B cell (primary cell): ENCODE measurements around the gene CAV2. TPM values are rescaled to one million over a fixed set of nuclear protein-coding genes. Genes with fewer than 3 reads are reported as not detected.

Experiments
- ATAC-seq: fragments of 200-7000 bp; cut with Tn5 transposase; one replicate; pipeline ENCODE4 v1.10.0; 2021; ENCODE audit warnings: low read depth, mild to moderate bottlenecking, moderate number of reproducible peaks, moderate library complexity
- CTCF ChIA-PET: fragments of 350-600 bp; sonication (Branson Sonifier 250); formaldehyde crosslinking; loops from one replicate; lab custom pipeline; 2021; ENCODE audit warnings: antibody characterized with exemption, inconsistent platforms; lab: Charles Lee
- POLR2A ChIA-PET: fragments of 350-600 bp; sonication (Branson Sonifier 250); formaldehyde crosslinking; loops from one replicate; lab custom pipeline; 2021; ENCODE audit warnings: antibody characterized with exemption; lab: Charles Lee
- DNase-seq: peaks from one replicate; pipeline ENCODE4 v3.0.0; 2013
- H2AFZ ChIP-seq: 2 replicates; pipeline ENCODE4 v1.6.1; 2012; ENCODE audit warnings: mild to moderate bottlenecking, low read depth, low read length; ENCODE audit not compliant: insufficient read depth, poor library complexity, severe bottlenecking
- H3K27ac ChIP-seq, 2 donors: 1 replicate in 1 of 2; 2 replicates in 1 of 2; pipeline ENCODE4 v1.5.1; 2012 to 2013; ENCODE audit warnings: low read length in 2 of 2, mild to moderate bottlenecking in 2 of 2, moderate library complexity in 1 of 2
- H3K27me3 ChIP-seq, 4 experiments: fragments of 200-600 bp in 1 of 4; sonication (generic) in 1 of 4; replicated peaks in 1 of 4; 1 replicate in 2 of 4; 2 replicates in 2 of 4; pipeline versions ENCODE4 v1.6.1 to v1.7.0; 2013 to 2016; ENCODE audit warnings: low read length in 3 of 4, mild to moderate bottlenecking in 2 of 4, mixed read lengths in 1 of 4, moderate library complexity in 1 of 4; ENCODE audit not compliant: insufficient read depth in 4 of 4, control insufficient read depth in 3 of 4; ENCODE audit errors: control extremely low read depth in 1 of 4
- H3K36me3 ChIP-seq, 2 experiments: replicated peaks in 1 of 2; 1 replicate in 1 of 2; 2 replicates in 1 of 2; pipeline versions ENCODE4 v1.6.1 to v1.7.1; 2013; ENCODE audit warnings: low read length in 1 of 2; ENCODE audit not compliant: insufficient read depth in 2 of 2, control insufficient read depth in 1 of 2; ENCODE audit errors: control extremely low read depth in 1 of 2, extremely low read depth in 1 of 2
- H3K4me1 ChIP-seq, 2 donors: fragments of 200-600 bp in 1 of 2; sonication (generic) in 1 of 2; 1 replicate in 1 of 2; 2 replicates in 1 of 2; pipeline versions ENCODE4 v1.5.1 to v1.6.1; 2013 to 2017; ENCODE audit warnings: low read length in 2 of 2; ENCODE audit not compliant: control insufficient read depth in 2 of 2, insufficient read depth in 2 of 2
- H3K4me2 ChIP-seq: replicated peaks from 2 replicates; pipeline ENCODE3; 2012; ENCODE audit warnings: mild to moderate bottlenecking, low read depth, low read length; ENCODE audit not compliant: poor library complexity, severe bottlenecking
- H3K4me3 ChIP-seq, 5 experiments: fragments of 200-600 bp in 1 of 5; sonication (generic) in 1 of 5; 1 replicate in 3 of 5; 2 replicates in 2 of 5; pipeline versions ENCODE4 v1.5.1 to v1.7.0; 2011 to 2016; ENCODE audit warnings: low read length in 4 of 5, mild to moderate bottlenecking in 4 of 5, low read depth in 2 of 5, control low read depth in 1 of 5, moderate library complexity in 1 of 5; ENCODE audit not compliant: insufficient read depth in 1 of 5; ENCODE audit errors: control extremely low read depth in 1 of 5, extremely low read depth in 1 of 5
- H3K79me2 ChIP-seq: fragments of 200-600 bp; sonication (generic); one replicate; pipeline ENCODE4 v1.6.0; 2016; ENCODE audit warnings: low read length; ENCODE audit not compliant: control insufficient read depth, insufficient read depth
- H3K9ac ChIP-seq: fragments of 200-600 bp; sonication (generic); 2 replicates; pipeline ENCODE4 v1.6.1; 2017; ENCODE audit warnings: mild to moderate bottlenecking, low read length, moderate library complexity
- H3K9me3 ChIP-seq, 3 donors: one replicate each; pipeline versions ENCODE4 v1.6.1 to v1.7.1; 2013; ENCODE audit warnings: low read length in 2 of 3; ENCODE audit not compliant: control insufficient read depth in 2 of 3, insufficient read depth in 1 of 3; ENCODE audit errors: control extremely low read depth in 1 of 3
- H4K20me1 ChIP-seq: 2 replicates; pipeline ENCODE4 v1.6.0; 2012; ENCODE audit warnings: mild to moderate bottlenecking, low read length; ENCODE audit not compliant: insufficient read depth, control insufficient read depth, poor library complexity, severe bottlenecking
- H3K27ac Mint-ChIP-seq: one replicate; pipeline ENCODE4 v1.8.0; 2021; ENCODE audit warnings: mixed read lengths
- H3K27me3 Mint-ChIP-seq: one replicate; pipeline ENCODE4 v1.8.0; 2021; ENCODE audit warnings: mixed read lengths
- H3K4me1 Mint-ChIP-seq: one replicate; pipeline ENCODE4 v1.8.0; 2021; ENCODE audit warnings: mixed read lengths
- H3K4me3 Mint-ChIP-seq: one replicate; pipeline ENCODE4 v1.8.0; 2021; ENCODE audit warnings: mixed read lengths
- H3K9me3 Mint-ChIP-seq: one replicate; pipeline ENCODE4 v1.8.0; 2022; ENCODE audit warnings: mixed read lengths; ENCODE audit not compliant: insufficient read depth
- CTCF ChIP-seq: fragments of 200-600 bp; IDR thresholded peaks from one replicate; pipeline ENCODE4 v1.8.0; 2022; ENCODE audit warnings: antibody characterized with exemption, mild to moderate bottlenecking
- EZH2 ChIP-seq: IDR thresholded peaks from 2 replicates; pipeline ENCODE4 v1.6.1; 2012; ENCODE audit warnings: borderline replicate concordance, low read depth, mild to moderate bottlenecking, moderate library complexity, low read length; ENCODE audit not compliant: insufficient read depth, poor library complexity, severe bottlenecking
- WGBS: methylation state at CpG from one replicate; pipeline ENCODE4 v1.1.5; 2013; ENCODE audit warnings: missing lambda C conversion rate; ENCODE audit not compliant: insufficient coverage; 5-methylcytosine and 5-hydroxymethylcytosine counted together
- intact Hi-C: fragments of 100-400 bp; cut with micrococcal nuclease; formaldehyde crosslinking; loops from one replicate; pipeline ENCODE4 v1.10.0; 2022
- polyA minus RNA-seq: library from RNA; depleted of rRNA, polyadenylated mRNA; stranded (reverse); fragments of >200 nt; gene quantifications from 2 replicates; pipeline ENCODE4 v1.2.3, GENCODE V29; 2012
- polyA plus RNA-seq: library from polyadenylated mRNA; depleted of rRNA; stranded (reverse); fragments of >200 nt; gene quantifications from 2 replicates; pipeline ENCODE4 v1.2.3, GENCODE V29; 2012
- total RNA-seq, 2 donors: library from RNA; stranded (reverse); fragments of 120-200 nt in 1 of 2; gene quantifications; 1 replicate in 1 of 2; 2 replicates in 1 of 2; pipeline versions ENCODE4 v1.2.3 to v1.2.4, GENCODE V29; 2013 to 2022

Gene CAV2
- total RNA-seq (not detected in 2 replicates), polyA plus RNA-seq (not detected in 2 replicates), polyA minus RNA-seq (0.29 and 0.34 TPM in 2 replicates)
- 1.7 TPM for total RNA-seq (2013)

- Mint-ChIP-seq H3K27ac (no peak within 1 kb of the TSS), H3K27me3 (peaks cover 51% of the 10 kb centered on the region), H3K9me3 (no peaks in the 10 kb centered on the region), H3K4me1 (peaks cover 14% of the 10 kb centered on the region), H3K4me3 (peak within 1 kb of the TSS; percentile 81)
- POLR2A ChIA-PET = no interaction called here
- CTCF ChIA-PET = no interaction called here
- peak within 1 kb of the TSS; percentile 65 for H3K9ac ChIP-seq
- peak within 1 kb of the TSS; percentile 77 for H2AFZ ChIP-seq
- WGBS = 4% methylated on average over 80 of the region's 86 CpGs
- intact Hi-C loops = no loop called here
- no peaks in the 10 kb centered on the region for H3K79me2 ChIP-seq
- peak within 1 kb of the TSS; percentile 87 for H3K4me2 ChIP-seq
- no peaks in the 10 kb centered on the region for H4K20me1 ChIP-seq
- H3K36me3 ChIP-seq = no peaks in the 10 kb centered on the region
- TF ChIP-seq CTCF = no peak
- no peak within 1 kb of the TSS for H3K27ac ChIP-seq
- H3K27me3 ChIP-seq = peaks cover 0 to 40% (median 25%) of the 10 kb centered on the region in 4 experiments
- ATAC-seq = peak; percentile 58
- H3K4me3 ChIP-seq = peak within 1 kb of the TSS in 4 of 5 experiments; percentile 22 to 63 (median 52)
- peaks cover 16 to 18% of the 10 kb centered on the region in 2 donors for H3K4me1 ChIP-seq
- peaks cover 0 to 8% (median 0%) of the 10 kb centered on the region in 3 donors for H3K9me3 ChIP-seq
- DNase-seq = peak; percentile 41
Measured at GRCh38 chr7:116499168-116500077, at the start of gene CAV2. Gene CAV2, plus strand, starts transcription at chr7:116499738. Its CDS starts 44 bp downstream, at chr7:116499782.

- Mint-ChIP-seq H3K27me3 (peaks cover 19% of the 10 kb centered on the region), H3K27ac (no peak overlapping the region), H3K4me3 (no peak overlapping the region), H3K4me1 (no peaks in the 10 kb centered on the region), H3K9me3 (no peaks in the 10 kb centered on the region)
- no peak overlapping the region for H3K4me3 ChIP-seq
- ChIA-PET CTCF (no interaction called here), POLR2A (no interaction called here)
- WGBS = 70% methylated on average over 2 of the region's 4 CpGs
- DNase-seq = no peak
- no peaks in the 10 kb centered on the region for H4K20me1 ChIP-seq
- intact Hi-C loops = no loop called here
- H3K79me2 ChIP-seq = no peaks in the 10 kb centered on the region
- H3K9me3 ChIP-seq = no peaks in the 10 kb centered on the region
- H3K4me1 ChIP-seq = no peaks in the 10 kb centered on the region
- no peak overlapping the region for H3K4me2 ChIP-seq
- H2AFZ ChIP-seq = no peak overlapping the region
- no peak for ATAC-seq
- no peak overlapping the region for H3K9ac ChIP-seq
- peaks cover 0 to 5% (median 0%) of the 10 kb centered on the region in 4 experiments for H3K27me3 ChIP-seq
- TF ChIP-seq EZH2 (no peak), CTCF (no peak)
- H3K36me3 ChIP-seq = no peaks in the 10 kb centered on the region
- H3K27ac ChIP-seq = no peak overlapping the region
Measured at GRCh38 chr7:116449950-116450349, 49.6 kb upstream of the CAV2 start.
